HepG2 (cell line): ENCODE data around the gene SDK2. TPM values are rescaled to one million over a fixed set of nuclear protein-coding genes. Genes with fewer than 3 reads are reported as not detected.

ENCODE experiments used
- BCL3 ChIP-seq: sonication (generic); formaldehyde crosslinking; IDR thresholded peaks from 2 replicates; pipeline ENCODE4 v1.5.1; 2020; ENCODE audit warnings: mild to moderate bottlenecking, missing genetic modification reagents, moderate library complexity
- GLMP ChIP-seq: sonication (generic); formaldehyde crosslinking; IDR thresholded peaks from 2 replicates; pipeline ENCODE4 v1.9.0; 2021; ENCODE audit warnings: missing genetic modification reagents, mild to moderate bottlenecking, borderline replicate concordance
- GTF3A ChIP-seq: sonication (generic); formaldehyde crosslinking; conservative IDR thresholded peaks from 2 replicates; pipeline ENCODE4 v1.4.0; 2020; ENCODE audit warnings: mild to moderate bottlenecking, missing genetic modification reagents
- HIC2 ChIP-seq: sonication (generic); formaldehyde crosslinking; IDR thresholded peaks from 2 replicates; pipeline ENCODE4 v1.9.0; 2022; ENCODE audit warnings: low read depth, missing genetic modification reagents
- ZBTB7A ChIP-seq: sonication (generic); formaldehyde crosslinking; IDR thresholded peaks from 2 replicates; pipeline ENCODE4 v1.8.0; 2022; ENCODE audit warnings: mild to moderate bottlenecking, missing genetic modification reagents
- ZGPAT ChIP-seq: IDR thresholded peaks from 2 replicates; pipeline ENCODE4 v1.6.1; 2016; ENCODE audit warnings: mild to moderate bottlenecking
- ZNF138 ChIP-seq: sonication (generic); formaldehyde crosslinking; IDR thresholded peaks from 2 replicates; pipeline ENCODE4 v1.5.0; 2020; ENCODE audit warnings: mild to moderate bottlenecking, low read depth, missing genetic modification reagents
- ZNF451 ChIP-seq: sonication (generic); formaldehyde crosslinking; IDR thresholded peaks from 2 replicates; pipeline ENCODE4 v1.5.0; 2020; ENCODE audit warnings: mild to moderate bottlenecking, missing genetic modification reagents
- ZNF557 ChIP-seq: sonication (generic); formaldehyde crosslinking; IDR thresholded peaks from 2 replicates; pipeline ENCODE4 v1.4.0; 2020; ENCODE audit warnings: missing genetic modification reagents
- ZNF713 ChIP-seq: sonication (generic); formaldehyde crosslinking; IDR thresholded peaks from 2 replicates; pipeline ENCODE4 v1.4.0; 2020; ENCODE audit warnings: mild to moderate bottlenecking, missing genetic modification reagents
- ZNF724P ChIP-seq: sonication (generic); formaldehyde crosslinking; IDR thresholded peaks from 2 replicates; pipeline ENCODE4 v1.8.0; 2022; ENCODE audit warnings: missing genetic modification reagents, borderline replicate concordance
- ZNF737 ChIP-seq: sonication (generic); formaldehyde crosslinking; IDR thresholded peaks from 2 replicates; pipeline ENCODE4 v1.5.0; 2020; ENCODE audit warnings: missing genetic modification reagents, mild to moderate bottlenecking, borderline replicate concordance
- polyA plus RNA-seq, 8 experiments: library from polyadenylated mRNA; depleted of rRNA in 3 of 8; stranded (reverse) in 7 of 8; unstranded in 1 of 8; fragments of >200 nt; fragmentation: Illumina TruSeq in 4 of 8; extraction: Trizol in 4 of 8; gene quantifications; 2 replicates each; pipeline versions ENCODE4 v1.2.1 to v1.2.3, GENCODE V29; 2011 to 2016; ENCODE audit warnings: low read depth in 4 of 8, missing spikeins in 1 of 8, mixed read lengths in 1 of 8; ENCODE audit not compliant: insufficient read depth in 1 of 8
- total RNA-seq, 5 experiments: library from RNA; depleted of rRNA; stranded (reverse); fragments of >200 nt; fragmentation: Illumina TruSeq; extraction: Trizol; gene quantifications; 2 replicates each; pipeline ENCODE4 v1.2.3, GENCODE V29; 2016; ENCODE audit warnings: low read depth in 1 of 5
- TF ChIP-seq, protein P1 (sequence below), 2 experiments: IDR thresholded peaks; 2 replicates each; pipeline ENCODE4 v1.6.1; 2011 to 2012; ENCODE audit warnings: low read length in 2 of 2, borderline replicate concordance in 1 of 2, low read depth in 1 of 2, mild to moderate bottlenecking in 1 of 2, moderate library complexity in 1 of 2
- TF ChIP-seq, protein P2 (sequence below): sonication (generic); formaldehyde crosslinking; IDR thresholded peaks from 2 replicates; pipeline ENCODE4 v1.8.0; 2022; ENCODE audit warnings: mild to moderate bottlenecking, missing genetic modification reagents, borderline replicate concordance

The SDK2 gene
- total and polyA plus RNA-seq, 2 of the 13 experiments (the other 11 are each of a cell fraction or from before 2014, with no cell fraction given): not detected

- TF ChIP-seq ZNF138 (no peak), ZBTB7A (no peak), ZNF737 (CRISPR knock-in tag) (no peak), ZNF724P (CRISPR knock-in tag) (no peak), ZNF557 (CRISPR knock-in tag) (no peak), ZNF451 (no peak), ZNF713 (CRISPR knock-in tag) (no peak), GTF3A (CRISPR knock-in tag) (no peak), BCL3 (CRISPR knock-in tag) (no peak), GLMP (CRISPR knock-in tag) (no peak), HIC2 (CRISPR knock-in tag) (no peak), ZGPAT (CRISPR knock-in tag) (no peak)
- TF ChIP-seq, protein P1, sequence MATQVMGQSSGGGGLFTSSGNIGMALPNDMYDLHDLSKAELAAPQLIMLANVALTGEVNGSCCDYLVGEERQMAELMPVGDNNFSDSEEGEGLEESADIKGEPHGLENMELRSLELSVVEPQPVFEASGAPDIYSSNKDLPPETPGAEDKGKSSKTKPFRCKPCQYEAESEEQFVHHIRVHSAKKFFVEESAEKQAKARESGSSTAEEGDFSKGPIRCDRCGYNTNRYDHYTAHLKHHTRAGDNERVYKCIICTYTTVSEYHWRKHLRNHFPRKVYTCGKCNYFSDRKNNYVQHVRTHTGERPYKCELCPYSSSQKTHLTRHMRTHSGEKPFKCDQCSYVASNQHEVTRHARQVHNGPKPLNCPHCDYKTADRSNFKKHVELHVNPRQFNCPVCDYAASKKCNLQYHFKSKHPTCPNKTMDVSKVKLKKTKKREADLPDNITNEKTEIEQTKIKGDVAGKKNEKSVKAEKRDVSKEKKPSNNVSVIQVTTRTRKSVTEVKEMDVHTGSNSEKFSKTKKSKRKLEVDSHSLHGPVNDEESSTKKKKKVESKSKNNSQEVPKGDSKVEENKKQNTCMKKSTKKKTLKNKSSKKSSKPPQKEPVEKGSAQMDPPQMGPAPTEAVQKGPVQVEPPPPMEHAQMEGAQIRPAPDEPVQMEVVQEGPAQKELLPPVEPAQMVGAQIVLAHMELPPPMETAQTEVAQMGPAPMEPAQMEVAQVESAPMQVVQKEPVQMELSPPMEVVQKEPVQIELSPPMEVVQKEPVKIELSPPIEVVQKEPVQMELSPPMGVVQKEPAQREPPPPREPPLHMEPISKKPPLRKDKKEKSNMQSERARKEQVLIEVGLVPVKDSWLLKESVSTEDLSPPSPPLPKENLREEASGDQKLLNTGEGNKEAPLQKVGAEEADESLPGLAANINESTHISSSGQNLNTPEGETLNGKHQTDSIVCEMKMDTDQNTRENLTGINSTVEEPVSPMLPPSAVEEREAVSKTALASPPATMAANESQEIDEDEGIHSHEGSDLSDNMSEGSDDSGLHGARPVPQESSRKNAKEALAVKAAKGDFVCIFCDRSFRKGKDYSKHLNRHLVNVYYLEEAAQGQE (IDR thresholded peaks at IDR 0.05; ENCODE audit: borderline replicate concordance in 1 of 2, low read depth in 1 of 2, low read length in 2 of 2): no peak
- TF ChIP-seq, protein P2, sequence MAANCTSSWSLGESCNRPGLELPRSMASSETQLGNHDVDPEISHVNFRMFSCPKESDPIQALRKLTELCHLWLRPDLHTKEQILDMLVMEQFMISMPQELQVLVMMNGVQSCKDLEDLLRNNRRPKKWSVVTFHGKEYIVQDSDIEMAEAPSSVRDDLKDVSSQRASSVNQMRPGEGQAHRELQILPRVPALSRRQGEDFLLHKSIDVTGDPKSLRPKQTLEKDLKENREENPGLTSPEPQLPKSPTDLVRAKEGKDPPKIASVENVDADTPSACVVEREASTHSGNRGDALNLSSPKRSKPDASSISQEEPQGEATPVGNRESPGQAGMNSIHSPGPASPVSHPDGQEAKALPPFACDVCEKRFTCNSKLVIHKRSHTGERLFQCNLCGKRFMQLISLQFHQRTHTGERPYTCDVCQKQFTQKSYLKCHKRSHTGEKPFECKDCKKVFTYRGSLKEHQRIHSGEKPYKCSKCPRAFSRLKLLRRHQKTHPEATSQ (CRISPR knock-in tag): no peak
Observed at GRCh38 chr17:73393381-73393780, 250.9 kb downstream of the SDK2 start (continued).
